ENCODE data around the gene UBE2C. TPM values are rescaled to one million over a fixed set of nuclear protein-coding genes. Genes with fewer than 3 reads are reported as not detected.

Gene UBE2C
- 1.6 and 7.7 TPM in 2 replicates for total RNA-seq (ENCODE audit: low replicate concordance)

GRCh38 chr20:45812157-45813005 is at the start of gene UBE2C:
Gene UBE2C, plus strand, starts transcription at chr20:45812644. Its CDS starts 52 bp downstream, at chr20:45812696.

GRCh38 chr20:45827030-45827652 is 14.7 kb downstream of the UBE2C start, which contains the start of gene TNNC2:
Gene TNNC2, minus strand, starts transcription at chr20:45827312. Its CDS starts 64 bp downstream, at chr20:45827248.

GRCh38 chr20:45833030-45833882 is 20.8 kb downstream of the UBE2C start, which contains the start of gene SNX21:
Gene SNX21, plus strand, starts transcription at chr20:45833799. Its CDS starts 121 bp downstream, at chr20:45833920.

GRCh38 chr20:45857114-45857881 is 44.9 kb downstream of the UBE2C start, which contains the start of the genes ACOT8 and ZSWIM3:
Gene ACOT8, minus strand, starts transcription at chr20:45857392. Its CDS starts 77 bp downstream, at chr20:45857315.
Gene ZSWIM3, plus strand, starts transcription at chr20:45857614. Its CDS starts 212 bp downstream, at chr20:45857826.

Other genes with a start within 250 kb of the UBE2C start
- gene WFDC8, start 233.4 kb upstream of the UBE2C start, total RNA-seq (ENCODE audit: low replicate concordance), result not detected in 2 replicates
- gene WFDC10A, start 182.9 kb upstream of the UBE2C start, total RNA-seq (ENCODE audit: low replicate concordance), result 0.12 TPM in 1 of 2 replicates, not detected in the other
- gene WFDC9, start 181.4 kb upstream of the UBE2C start, total RNA-seq (ENCODE audit: low replicate concordance), result not detected in 2 replicates
- gene WFDC11, start 142.4 kb upstream of the UBE2C start, total RNA-seq (ENCODE audit: low replicate concordance), result not detected in 2 replicates
- not detected in 2 replicates for gene WFDC13, start 110.6 kb upstream of the UBE2C start, total RNA-seq (ENCODE audit: low replicate concordance)
- gene WFDC10B, start 107.6 kb upstream of the UBE2C start, total RNA-seq (ENCODE audit: low replicate concordance), result not detected in 2 replicates
- gene SPINT4, start 90.3 kb upstream of the UBE2C start, total RNA-seq (ENCODE audit: low replicate concordance), result not detected in 2 replicates
- gene WFDC3, start 20.8 kb upstream of the UBE2C start, total RNA-seq (ENCODE audit: low replicate concordance), result not detected in 2 replicates
- 13.3 and 16.0 TPM in 2 replicates for gene DNTTIP1, start 20.7 kb upstream of the UBE2C start, total RNA-seq (ENCODE audit: low replicate concordance)
- 0.15 and 13.1 TPM in 2 replicates for gene TNNC2, start 14.7 kb downstream of the UBE2C start, total RNA-seq (ENCODE audit: low replicate concordance)
- gene SNX21, start 21.2 kb downstream of the UBE2C start, total RNA-seq (ENCODE audit: low replicate concordance), result 27.1 and 64.9 TPM in 2 replicates
- 33.2 and 35.2 TPM in 2 replicates for gene ACOT8, start 44.7 kb downstream of the UBE2C start, total RNA-seq (ENCODE audit: low replicate concordance)
- gene ZSWIM3, start 45.0 kb downstream of the UBE2C start, total RNA-seq (ENCODE audit: low replicate concordance), result 5.9 and 6.7 TPM in 2 replicates
- 2.9 and 3.5 TPM in 2 replicates for gene ZSWIM1, start 68.6 kb downstream of the UBE2C start, total RNA-seq (ENCODE audit: low replicate concordance)
- 0.12 and 0.60 TPM in 2 replicates for gene SPATA25, start 75.0 kb downstream of the UBE2C start, total RNA-seq (ENCODE audit: low replicate concordance)
- gene NEURL2, start 78.6 kb downstream of the UBE2C start, total RNA-seq (ENCODE audit: low replicate concordance), result 2.0 and 3.5 TPM in 2 replicates
- gene CTSA, start 78.7 kb downstream of the UBE2C start, total RNA-seq (ENCODE audit: low replicate concordance), result 58.2 and 124 TPM in 2 replicates
- gene PLTP, start 99.5 kb downstream of the UBE2C start, total RNA-seq (ENCODE audit: low replicate concordance), result 21.9 and 59.8 TPM in 2 replicates
- 4.9 and 7.0 TPM in 2 replicates for gene PCIF1, start 122.0 kb downstream of the UBE2C start, total RNA-seq (ENCODE audit: low replicate concordance)
- gene ZNF335, start 159.6 kb downstream of the UBE2C start, total RNA-seq (ENCODE audit: low replicate concordance), result 8.5 and 11.5 TPM in 2 replicates
- not detected in 2 replicates for gene MMP9, start 196.3 kb downstream of the UBE2C start, total RNA-seq (ENCODE audit: low replicate concordance)
- under 0.01 TPM in 1 of 2 replicates, not detected in the other for gene SLC12A5, start 216.6 kb downstream of the UBE2C start, total RNA-seq (ENCODE audit: low replicate concordance)

Measured in smooth muscle cell of the coronary artery (primary cell).